Measurements from ENCODE around the gene NKD1.

Gene NKD1

DNA sequence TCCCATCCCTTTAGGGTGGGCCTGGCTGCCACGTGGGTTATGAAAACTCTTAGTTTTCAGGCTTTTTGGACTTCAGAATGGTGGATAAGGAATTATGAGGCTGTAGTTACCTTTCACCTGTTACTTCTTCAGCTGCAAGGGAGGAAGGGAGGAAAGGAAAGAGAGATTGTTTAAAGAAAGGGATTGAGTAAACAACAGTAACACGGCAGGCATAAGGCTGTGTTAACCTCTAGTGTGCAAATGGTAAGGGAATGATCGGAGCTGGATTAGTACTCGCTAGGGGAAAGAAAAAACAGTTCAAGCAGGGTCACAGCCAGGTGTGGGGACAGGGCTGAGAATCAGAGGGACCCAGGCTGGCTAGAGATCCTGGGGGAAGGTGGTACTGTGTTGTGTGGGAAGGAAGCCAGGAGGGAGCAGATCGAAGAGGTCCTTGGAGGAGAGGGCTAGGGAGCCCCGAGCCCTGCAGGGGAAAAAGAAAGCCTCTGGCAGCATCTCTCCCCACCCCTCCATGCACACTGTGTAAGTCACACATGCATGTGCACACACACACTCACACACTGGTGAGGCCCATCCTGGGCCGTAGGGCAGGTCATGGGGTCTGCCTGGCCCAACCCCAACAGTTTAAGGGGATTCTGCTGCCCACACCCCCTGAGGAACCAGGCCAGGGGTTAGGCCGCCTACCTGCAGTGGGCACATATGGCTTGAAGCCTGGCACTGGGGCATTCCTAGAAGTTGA lies 83.2 kb downstream of the NKD1 start:
- no peak for DNase-seq (ENCODE audit: low read depth in 2 of 2)

GRCh38 chr16:50631985-50632576 lies 83.9 kb downstream of the NKD1 start:
- DNase-seq (ENCODE audit: low read depth in 2 of 2): no peak

GRCh38 chr16:50632927-50633800 lies 85.0 kb downstream of the NKD1 start:
- DNase-seq (ENCODE audit: low read depth in 2 of 2): no peak

DNA sequence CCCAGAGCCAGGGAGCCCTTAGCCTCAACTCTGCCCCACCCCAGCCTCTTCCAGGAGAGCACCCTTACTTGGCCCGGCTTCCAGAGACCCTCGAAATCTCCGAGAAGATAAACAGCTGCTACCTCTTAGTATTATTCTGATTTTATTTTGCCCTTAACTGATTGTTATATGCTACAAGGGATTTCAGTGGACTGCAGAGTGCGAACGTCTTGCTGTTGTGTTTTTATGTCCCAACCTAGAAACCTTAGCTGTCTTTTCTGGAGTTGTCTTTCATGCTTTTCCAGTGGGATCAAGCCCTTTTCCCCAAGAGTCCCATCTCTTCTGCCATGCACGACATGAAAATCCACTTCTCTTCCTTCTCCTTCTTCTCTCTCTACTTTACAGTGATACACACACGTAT lies 85.9 kb downstream of the NKD1 start:
- DNase-seq (ENCODE audit: low read depth in 2 of 2): no peak

- no peak for DNase-seq (ENCODE audit: low read depth in 2 of 2)
Measured at GRCh38 chr16:50634947-50635346, 86.8 kb downstream of the NKD1 start.

GRCh38 chr16:50635505-50636392 lies 87.6 kb downstream of the NKD1 start:
- no peak for DNase-seq (ENCODE audit: low read depth in 2 of 2)

DNA sequence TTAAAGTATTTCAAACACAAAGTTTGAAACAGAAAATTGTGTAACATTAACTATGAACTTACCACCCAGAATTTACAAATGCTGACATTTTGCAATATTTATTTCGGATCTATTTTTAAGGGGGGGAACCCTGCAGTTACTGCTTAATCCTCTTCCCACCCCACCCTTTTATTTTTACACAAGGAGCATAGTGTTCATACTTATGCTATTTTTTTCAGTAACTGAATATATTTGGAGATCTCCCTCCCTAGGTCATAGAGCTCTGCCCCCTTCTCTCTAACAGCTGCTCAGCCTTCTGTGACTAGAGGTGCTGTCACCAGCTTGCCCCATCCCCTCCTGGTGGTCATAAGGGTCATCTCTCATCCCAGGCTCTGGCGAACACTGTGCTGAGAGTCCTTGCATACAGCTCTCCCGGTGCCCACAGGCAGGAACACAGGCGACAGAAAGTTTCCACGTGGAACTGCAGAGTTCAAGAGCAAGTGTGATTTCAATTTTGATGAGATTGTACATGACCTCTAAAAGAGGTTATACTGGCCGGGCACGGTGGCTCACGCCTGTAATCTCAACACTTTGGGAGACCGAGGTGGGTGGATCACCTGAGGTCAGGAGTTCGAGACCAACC lies 88.7 kb downstream of the NKD1 start:
- DNase-seq (ENCODE audit: low read depth in 2 of 2): no peak

- DNase-seq (ENCODE audit: low read depth in 2 of 2): no peak
Measured at GRCh38 chr16:50637716-50638602, 89.8 kb downstream of the NKD1 start.

- no peak for DNase-seq (ENCODE audit: low read depth in 2 of 2)
Measured at GRCh38 chr16:50638816-50639670, 90.8 kb downstream of the NKD1 start.

GRCh38 chr16:50640391-50640790 lies 92.2 kb downstream of the NKD1 start:
- DNase-seq (ENCODE audit: low read depth in 2 of 2): no peak

DNA sequence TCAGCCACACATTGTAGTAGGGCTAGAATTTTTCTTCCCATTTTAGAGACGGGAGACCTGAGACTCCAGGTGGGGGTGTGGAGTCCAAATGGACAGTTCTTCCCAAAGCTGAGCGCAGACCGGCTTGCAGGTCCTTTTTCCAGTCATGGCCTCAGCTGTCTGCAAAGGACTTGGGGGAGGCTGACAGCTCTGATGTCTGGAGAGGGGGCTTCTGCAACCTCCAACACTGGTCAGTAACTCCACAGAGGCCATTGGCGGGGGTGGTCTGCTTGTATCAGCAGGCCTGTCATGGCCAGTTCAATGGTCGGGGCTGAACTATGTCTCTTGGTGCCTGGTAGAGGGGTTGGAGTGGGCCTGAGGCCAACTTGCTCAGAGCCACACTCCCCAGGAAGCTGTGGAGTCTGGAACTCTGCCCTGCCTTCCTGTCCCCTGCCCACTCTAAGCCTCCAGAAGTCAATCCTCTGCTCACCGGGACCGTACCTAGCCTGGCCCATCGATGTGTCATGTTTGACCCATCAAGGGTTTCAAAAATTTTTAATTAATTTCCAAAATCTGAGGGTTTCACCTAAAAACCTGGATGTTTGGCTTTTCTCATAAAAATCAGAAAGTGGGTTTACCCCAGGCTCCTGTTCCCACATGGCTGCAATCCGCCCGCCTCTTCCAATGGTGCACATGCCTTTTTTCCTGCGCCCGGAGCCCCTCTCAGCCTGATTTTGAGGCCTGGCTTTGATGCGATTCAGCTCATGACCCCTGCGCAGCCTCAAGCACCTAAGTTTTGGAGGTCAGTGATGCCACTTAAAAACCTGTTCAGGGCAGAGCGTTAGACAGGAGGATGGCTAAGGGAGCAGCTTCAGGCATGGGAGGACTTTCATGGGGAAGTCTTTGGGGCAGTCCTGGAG lies 93.0 kb downstream of the NKD1 start:
- no peak for DNase-seq (ENCODE audit: low read depth in 2 of 2)

DNA sequence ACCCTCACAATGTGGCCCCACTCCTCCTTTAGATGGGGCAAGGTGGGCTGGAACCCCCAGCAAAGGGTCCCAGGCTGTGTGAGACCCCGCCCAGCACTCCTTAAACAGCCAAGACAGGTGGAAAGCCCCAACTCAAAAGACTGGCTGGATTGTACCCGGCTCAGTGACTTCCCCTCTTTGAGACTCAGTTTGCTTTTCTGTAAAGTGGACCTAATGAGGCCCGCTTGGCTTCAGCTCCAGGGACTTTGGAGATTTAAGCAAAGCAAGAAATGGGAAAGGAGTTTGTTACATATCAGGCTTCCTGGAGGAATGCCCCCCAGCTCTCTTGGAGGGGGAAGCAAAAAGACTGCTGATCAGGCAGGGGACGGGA lies 93.6 kb downstream of the NKD1 start:
- DNase-seq (ENCODE audit: low read depth in 2 of 2): no peak

GRCh38 chr16:50642349-50642748 lies 94.2 kb downstream of the NKD1 start:
- no peak for DNase-seq (ENCODE audit: low read depth in 2 of 2)

DNA sequence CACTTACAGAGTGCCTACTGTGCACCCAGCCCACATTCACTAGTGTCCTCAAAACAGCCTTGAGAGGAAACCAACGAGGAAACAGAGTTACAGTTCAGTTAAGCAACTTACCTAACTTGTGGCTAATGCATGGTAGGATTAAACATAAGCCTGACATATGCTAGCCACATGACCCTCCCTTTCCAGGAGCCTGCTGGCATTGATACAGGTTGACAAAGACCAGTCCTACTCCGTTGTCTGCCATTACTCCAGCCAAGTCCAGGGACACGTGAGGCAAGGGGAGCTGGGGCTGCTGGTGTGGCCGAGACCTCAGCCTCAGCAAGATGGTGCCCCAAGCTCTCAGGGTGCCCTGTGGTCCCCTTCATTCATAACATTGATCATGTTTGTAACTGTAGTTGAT lies 95.0 kb downstream of the NKD1 start:
- no peak for DNase-seq (ENCODE audit: low read depth in 2 of 2)

GRCh38 chr16:50644245-50644644 lies 96.0 kb downstream of the NKD1 start:
- DNase-seq (ENCODE audit: low read depth in 2 of 2): no peak

- no peak for DNase-seq (ENCODE audit: low read depth in 2 of 2)
Measured at GRCh38 chr16:50644729-50645128, 96.5 kb downstream of the NKD1 start.

DNA sequence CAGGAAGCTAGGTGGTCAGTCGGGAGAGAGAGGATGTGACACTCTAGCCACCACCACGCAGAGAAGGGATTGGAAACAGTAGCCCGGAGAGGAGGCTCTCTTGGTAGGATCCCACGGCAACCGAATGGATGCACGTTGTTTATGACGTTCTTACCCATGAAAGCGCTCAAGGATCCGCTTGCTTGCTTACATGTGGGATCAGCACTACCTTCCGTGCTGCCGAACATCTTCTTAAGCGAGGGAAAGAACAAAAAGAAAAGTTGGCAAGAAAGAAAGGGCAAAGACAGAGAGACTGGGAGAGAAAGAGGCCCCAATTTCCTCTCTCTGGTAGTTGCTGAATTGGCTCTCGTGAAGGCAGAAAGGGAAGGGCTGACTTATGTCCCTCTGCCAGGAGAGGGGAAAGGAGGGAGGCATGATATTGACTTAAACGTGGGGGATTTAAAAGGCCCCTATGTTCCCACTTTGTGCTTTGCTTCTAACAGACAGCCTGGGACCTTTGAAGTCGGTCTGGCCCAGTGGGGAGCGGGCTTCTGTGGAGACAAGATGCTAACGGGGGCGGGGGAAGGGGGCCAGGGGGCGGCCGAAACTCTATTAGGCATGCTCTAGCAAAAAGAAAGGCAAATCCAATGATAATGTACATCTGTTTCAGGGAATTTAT lies 97.5 kb downstream of the NKD1 start:
- DNase-seq (ENCODE audit: low read depth in 2 of 2): no peak

- DNase-seq (ENCODE audit: low read depth in 2 of 2): no peak
Measured at GRCh38 chr16:50646345-50646744, 98.1 kb downstream of the NKD1 start.

Measured in stimulated activated CD8-positive, alpha-beta memory T cell treated with anti-CD3 and anti-CD28 coated beads, Interleukin-2, amount 100 ng/mL, for 1 hour (primary cell).